GM12865 (cell line): ENCODE data around the gene MGMT.

ENCODE experiments used
- DNase-seq: peaks from one replicate; pipeline ENCODE4 v3.0.0; 2010; ENCODE audit warnings: low read depth
- H3K4me3 ChIP-seq: 2 replicates; pipeline ENCODE4 v1.5.1; 2011; ENCODE audit warnings: mild to moderate bottlenecking, low read depth, low read length, control low read depth
- TF ChIP-seq, protein P1 (sequence below): IDR thresholded peaks from 2 replicates; pipeline ENCODE4 v1.5.1; 2011; ENCODE audit warnings: low read length, control low read depth, low read depth, inconsistent platforms; ENCODE audit not compliant: insufficient read depth; ENCODE audit errors: missing control alignments

Gene MGMT

DNA sequence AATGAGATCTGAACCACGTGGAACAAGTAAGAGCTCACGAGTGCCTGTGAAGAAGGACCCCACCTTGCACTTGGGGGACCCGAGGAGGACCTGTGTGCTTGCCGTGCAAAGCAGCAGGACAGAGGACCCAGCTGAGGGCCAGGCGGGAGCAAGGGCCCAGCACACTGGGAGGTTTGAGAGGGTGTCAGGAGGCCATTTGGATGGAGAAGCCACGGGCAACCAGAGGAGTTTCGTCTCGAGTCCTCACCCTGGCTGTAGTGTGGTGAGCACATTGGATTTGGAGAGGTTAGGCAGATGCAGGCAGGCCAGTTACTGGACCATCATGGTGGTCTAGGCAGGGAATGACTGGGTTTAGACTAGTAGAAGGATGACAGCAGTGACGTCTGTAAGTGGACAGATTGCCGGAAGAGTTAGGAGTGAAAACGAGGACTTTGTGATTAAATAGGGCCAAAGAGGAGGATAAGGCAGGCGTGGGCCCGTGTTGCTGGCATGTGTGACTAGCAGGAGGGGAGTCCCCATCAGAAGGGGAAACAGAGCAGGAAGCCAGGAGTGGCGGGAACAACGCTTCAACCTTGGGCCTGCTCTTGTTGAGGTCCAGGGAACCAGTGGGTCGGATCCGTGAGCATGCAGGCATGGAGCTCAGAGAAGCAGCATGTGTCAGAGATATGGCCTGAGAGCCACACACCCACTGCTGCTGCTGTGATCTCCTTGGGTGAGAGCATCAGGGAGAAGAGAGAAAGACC is 208.2 kb downstream of the MGMT start:
- TF ChIP-seq, protein P1, sequence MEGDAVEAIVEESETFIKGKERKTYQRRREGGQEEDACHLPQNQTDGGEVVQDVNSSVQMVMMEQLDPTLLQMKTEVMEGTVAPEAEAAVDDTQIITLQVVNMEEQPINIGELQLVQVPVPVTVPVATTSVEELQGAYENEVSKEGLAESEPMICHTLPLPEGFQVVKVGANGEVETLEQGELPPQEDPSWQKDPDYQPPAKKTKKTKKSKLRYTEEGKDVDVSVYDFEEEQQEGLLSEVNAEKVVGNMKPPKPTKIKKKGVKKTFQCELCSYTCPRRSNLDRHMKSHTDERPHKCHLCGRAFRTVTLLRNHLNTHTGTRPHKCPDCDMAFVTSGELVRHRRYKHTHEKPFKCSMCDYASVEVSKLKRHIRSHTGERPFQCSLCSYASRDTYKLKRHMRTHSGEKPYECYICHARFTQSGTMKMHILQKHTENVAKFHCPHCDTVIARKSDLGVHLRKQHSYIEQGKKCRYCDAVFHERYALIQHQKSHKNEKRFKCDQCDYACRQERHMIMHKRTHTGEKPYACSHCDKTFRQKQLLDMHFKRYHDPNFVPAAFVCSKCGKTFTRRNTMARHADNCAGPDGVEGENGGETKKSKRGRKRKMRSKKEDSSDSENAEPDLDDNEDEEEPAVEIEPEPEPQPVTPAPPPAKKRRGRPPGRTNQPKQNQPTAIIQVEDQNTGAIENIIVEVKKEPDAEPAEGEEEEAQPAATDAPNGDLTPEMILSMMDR, result no peak

DNA sequence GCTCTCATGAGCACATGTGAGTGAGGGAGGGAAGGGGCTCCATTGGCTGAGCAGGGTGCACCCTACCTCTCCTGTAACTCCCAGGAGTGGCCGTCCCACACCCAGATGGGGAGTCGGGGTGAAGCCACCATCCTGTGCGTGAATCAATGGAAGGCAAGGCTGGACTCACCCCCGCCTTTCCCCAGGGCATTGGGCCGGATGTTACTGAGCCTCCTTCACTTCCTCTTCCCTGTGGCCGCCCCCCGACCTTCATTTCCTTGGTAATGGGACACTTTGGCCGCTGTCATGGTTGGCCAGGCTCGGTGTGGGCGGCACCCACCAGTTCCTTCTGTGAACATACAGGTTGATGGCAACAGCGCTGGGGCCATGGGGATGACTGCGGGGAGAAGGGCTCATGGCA is 209.0 kb downstream of the MGMT start:
- DNase-seq, result no peak
- TF ChIP-seq, protein P1, result no peak
- H3K4me3 ChIP-seq, result no peak overlapping the region

More for the DNA sequence above, 208.2 kb downstream of the MGMT start:
- no peak overlapping the region for H3K4me3 ChIP-seq
- no peak for DNase-seq

DNA sequence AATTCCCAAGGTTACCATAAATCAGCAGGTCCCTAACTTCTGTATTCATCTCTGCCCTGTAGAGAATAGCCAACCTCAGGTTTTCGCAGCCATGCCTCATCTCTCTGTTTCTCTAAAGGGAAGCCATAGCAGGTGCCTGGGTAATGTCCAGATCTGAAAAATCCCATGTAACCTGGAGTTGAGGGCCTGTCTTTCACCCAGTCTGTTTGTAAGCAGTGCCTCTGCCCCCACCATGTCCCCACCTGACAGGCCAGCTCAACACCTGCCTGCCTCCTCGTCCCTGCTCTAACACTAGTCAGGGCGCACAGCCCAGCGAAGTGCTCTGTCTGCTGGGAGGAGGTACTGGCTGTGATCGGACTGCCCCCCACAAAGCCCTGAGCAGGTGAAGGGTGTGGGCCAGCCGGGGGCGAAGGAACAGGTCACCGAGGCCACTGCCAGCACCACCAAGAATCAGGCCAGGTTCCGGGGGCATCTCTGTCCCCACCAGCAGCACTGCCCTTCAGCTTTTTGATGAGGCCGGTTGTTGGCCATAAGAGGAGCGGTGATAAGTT is 210.4 kb downstream of the MGMT start:
- TF ChIP-seq, protein P1, result no peak
- DNase-seq, result no peak
- no peak overlapping the region for H3K4me3 ChIP-seq

DNA sequence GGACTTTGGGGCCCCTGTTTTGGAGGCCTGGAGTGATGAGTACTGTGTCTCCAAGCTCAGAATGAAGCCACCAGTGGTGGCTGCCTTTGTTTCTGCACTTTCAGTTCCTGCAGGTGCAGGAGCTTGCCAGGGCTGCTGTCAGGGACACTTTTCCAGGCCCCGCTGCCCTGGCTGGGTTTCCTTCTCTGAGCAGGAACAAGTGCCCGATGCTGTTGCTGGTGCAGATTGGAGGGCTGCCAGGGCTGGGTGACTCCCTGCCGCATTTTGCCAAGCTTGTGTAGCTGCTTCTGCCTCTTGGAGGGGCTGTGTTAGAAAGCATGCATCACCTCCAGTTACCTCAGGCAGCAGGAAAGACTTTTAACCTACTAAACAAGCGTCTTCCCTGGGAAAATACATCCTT is 211.1 kb downstream of the MGMT start:
- TF ChIP-seq, protein P1, result no peak
- H3K4me3 ChIP-seq, result no peak overlapping the region
- no peak for DNase-seq

DNA sequence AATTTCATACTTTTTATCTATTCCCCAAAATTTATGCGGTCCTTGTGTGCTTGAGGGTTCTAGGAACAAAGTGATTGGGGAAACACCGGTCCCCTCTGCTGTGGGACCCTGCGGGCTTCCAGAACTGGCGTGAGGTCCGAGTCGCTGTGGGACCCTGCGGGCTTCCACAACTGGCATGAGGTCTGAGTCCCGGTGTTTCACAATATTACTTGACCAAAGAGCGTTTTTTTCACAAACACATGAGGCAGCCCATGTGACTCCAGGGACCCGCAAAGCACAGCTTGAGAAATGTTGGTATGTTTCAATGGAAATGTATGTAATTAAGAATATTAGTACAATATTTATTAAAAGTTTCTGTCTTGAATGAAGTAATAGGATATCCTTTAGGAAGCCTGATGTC is 212.2 kb downstream of the MGMT start:
- no peak overlapping the region for H3K4me3 ChIP-seq
- no peak for DNase-seq
- TF ChIP-seq, protein P1, result no peak

DNA sequence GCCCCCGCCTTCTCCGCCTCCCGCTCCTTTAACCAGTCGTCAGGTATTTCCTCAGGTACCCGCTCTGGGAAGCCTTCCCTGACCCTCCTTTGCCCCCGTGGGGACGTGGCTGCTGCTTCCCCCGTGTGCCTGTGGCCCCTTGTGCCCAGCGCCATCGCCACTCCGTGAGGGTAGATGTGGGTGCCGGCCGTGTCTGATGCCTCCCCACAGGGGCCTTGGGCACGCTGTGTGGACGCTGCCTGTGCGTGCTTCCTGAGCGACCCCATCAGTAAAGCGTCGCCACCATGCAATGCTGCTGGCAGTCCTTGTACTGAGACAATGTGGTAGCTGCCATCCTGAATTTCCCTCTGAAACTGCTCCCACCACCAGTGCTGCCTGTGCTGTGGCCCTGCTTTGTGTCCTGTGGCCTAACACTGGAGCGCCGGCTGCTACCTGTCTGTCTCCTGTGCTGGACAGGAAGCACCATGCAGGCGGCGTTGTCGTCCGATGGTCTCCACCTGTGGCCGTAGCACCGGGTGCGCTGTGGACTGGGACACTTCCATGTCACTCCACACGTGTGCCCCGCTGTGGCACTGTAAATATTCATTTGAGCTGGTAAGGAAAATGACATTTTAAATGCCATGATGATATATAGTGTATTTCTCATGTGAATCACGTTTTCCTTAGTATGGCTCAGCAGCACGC is 213.8 kb downstream of the MGMT start:
- DNase-seq, result no peak
- TF ChIP-seq, protein P1, result no peak

More for the DNA sequence above, 213.8 kb downstream of the MGMT start:
- H3K4me3 ChIP-seq, result no peak overlapping the region
